Mucosa of descending colon (tissue), 3 donors: Measurements from ENCODE around the gene CLSTN2. TPM values are rescaled to one million over a fixed set of nuclear protein-coding genes. Genes with fewer than 3 reads are reported as not detected.

ENCODE experiments used
- ATAC-seq: fragments of 200-7000 bp; cut with Tn5 transposase; one replicate; pipeline ENCODE4 v1.9.1; 2020; ENCODE audit warnings: mild to moderate bottlenecking, moderate library complexity
- DNase-seq, 3 donors: peaks; one replicate each; pipeline ENCODE4 v3.0.0-alpha.2; 2020
- H3K36me3 ChIP-seq: fragments of 200-600 bp; one replicate; pipeline ENCODE4 v1.8.0; 2021; ENCODE audit warnings: low read depth, mild to moderate bottlenecking
- H3K4me1 ChIP-seq: fragments of 200-600 bp; one replicate; pipeline ENCODE4 v1.8.0; 2021; ENCODE audit warnings: low read depth, mild to moderate bottlenecking
- H3K4me3 ChIP-seq: fragments of 200-600 bp; one replicate; pipeline ENCODE4 v1.8.0; 2021; ENCODE audit warnings: mild to moderate bottlenecking
- H3K9me3 ChIP-seq: fragments of 200-600 bp; one replicate; pipeline ENCODE4 v1.8.0; 2021; ENCODE audit warnings: mild to moderate bottlenecking
- CTCF ChIP-seq: fragments of 200-600 bp; IDR thresholded peaks from one replicate; pipeline ENCODE4 v1.8.0; 2022; ENCODE audit warnings: antibody characterized with exemption, mild to moderate bottlenecking
- intact Hi-C, 2 donors: fragments of 100-400 bp; cut with DNase I in 1 of 2; cut with micrococcal nuclease in 1 of 2; formaldehyde crosslinking; loops; one replicate each; pipeline versions ENCODE4 v1.11.0 to v1.11.1; 2022; cut with DNase I, micrococcal nuclease
- total RNA-seq, 3 donors: library from RNA; stranded (reverse); fragmentation: NEBNext Ultra II Directional in 2 of 3; extraction: Animal tissue kit (Norgen Biotek cat#: 25700) in 2 of 3; gene quantifications; one replicate each; pipeline versions ENCODE4 v1.2.1 to v1.2.4, GENCODE V29; 2021 to 2023
- donor health status: DM: no; HTN: no; CAD: no; lungs with moderate emphysema.
- donor health status: DM: no; HTN: no; CAD: no.
- donor health status: DM: no; HTN: yes; CAD: no.

CLSTN2 gene
- total RNA-seq, 3 donors from 2014 or later, result 0.90 to 5.3 (median 2.5) TPM

DNA sequence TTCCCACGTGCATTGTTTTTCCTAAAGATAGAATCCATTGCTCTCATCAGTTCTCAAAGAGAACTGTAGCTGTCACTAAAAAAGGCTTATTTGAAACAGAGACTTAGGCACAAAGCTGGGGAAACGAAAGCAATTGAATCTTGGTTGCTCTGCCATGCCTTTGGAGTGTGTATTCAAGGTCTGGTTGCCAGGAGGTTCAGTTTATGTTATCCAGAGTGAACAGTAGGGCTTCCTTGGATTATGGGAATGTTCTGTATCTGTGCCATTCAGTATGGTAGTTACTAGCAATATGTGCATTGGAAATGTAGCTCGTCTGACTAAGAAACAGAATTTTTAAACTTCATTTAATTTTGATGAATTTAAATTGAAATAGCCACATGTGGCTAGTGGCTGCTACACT, 50.6 kb downstream of the CLSTN2 start:
- no peak overlapping the region for H3K4me3 ChIP-seq
- ATAC-seq (no peak), DNase-seq (no peak)
- H3K9me3 ChIP-seq, result no peaks in the 10 kb centered on the region
- intact Hi-C loops, result no loop called here
- TF ChIP-seq CTCF, result no peak
- H3K4me1 ChIP-seq, result no peaks in the 10 kb centered on the region
- H3K36me3 ChIP-seq, result no peaks in the 10 kb centered on the region

DNA sequence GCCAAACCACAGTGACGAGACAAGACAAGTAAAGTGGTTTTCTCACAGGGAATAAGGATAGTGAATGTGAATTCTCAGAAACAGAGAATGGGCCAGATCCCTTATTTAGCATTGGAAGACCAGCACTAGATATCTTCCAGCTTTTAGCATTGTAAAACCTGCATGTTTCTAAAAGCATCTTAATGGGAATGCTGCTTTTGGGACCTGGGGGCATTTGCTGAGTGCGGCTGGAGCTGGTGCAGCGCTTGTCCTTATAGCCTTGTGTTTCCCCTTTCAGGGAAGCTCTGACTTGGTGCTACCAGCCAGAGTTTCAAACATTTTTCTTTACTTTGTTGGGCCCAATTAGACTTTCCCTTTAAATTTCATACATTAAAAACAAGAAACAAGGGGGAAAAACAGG, 52.9 kb downstream of the CLSTN2 start:
- H3K4me3 ChIP-seq, result no peak overlapping the region
- H3K36me3 ChIP-seq, result no peaks in the 10 kb centered on the region
- H3K4me1 ChIP-seq, result no peaks in the 10 kb centered on the region
- no peaks in the 10 kb centered on the region for H3K9me3 ChIP-seq
- no peak for DNase-seq
- TF ChIP-seq CTCF, result no peak
- no peak for ATAC-seq
- intact Hi-C loops, result no loop called here

- no peaks in the 10 kb centered on the region for H3K4me1 ChIP-seq
- H3K9me3 ChIP-seq, result no peaks in the 10 kb centered on the region
- intact Hi-C loops, result no loop called here
- TF ChIP-seq CTCF, result no peak
- H3K36me3 ChIP-seq, result no peaks in the 10 kb centered on the region
- no peak for ATAC-seq
- no peak overlapping the region for H3K4me3 ChIP-seq
- no peak for DNase-seq
Observed at GRCh38 chr3:139988472-139989156, 53.6 kb downstream of the CLSTN2 start.

DNA sequence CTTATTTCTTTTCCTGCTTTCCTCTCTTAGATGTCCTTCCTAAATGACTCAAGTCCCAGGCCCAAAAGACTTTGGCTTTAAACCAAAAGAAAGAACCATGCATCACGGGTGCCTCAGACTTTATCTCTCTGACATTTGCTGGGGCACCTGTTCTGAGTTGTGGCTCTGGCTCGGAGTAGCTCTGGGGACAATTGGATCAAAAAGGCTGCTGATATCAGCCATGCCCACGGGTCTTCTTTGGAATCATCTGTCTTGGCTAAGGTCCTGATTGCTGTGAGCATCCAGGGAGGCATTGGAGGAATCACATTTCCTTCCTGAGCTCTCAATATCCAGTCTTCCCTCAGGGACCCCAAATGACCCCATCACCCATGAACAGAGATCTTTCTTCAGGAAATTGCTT, 59.9 kb downstream of the CLSTN2 start:
- H3K36me3 ChIP-seq, result no peaks in the 10 kb centered on the region
- ATAC-seq (no peak), DNase-seq (no peak)
- no peaks in the 10 kb centered on the region for H3K9me3 ChIP-seq
- TF ChIP-seq CTCF, result no peak
- no peak overlapping the region for H3K4me3 ChIP-seq
- intact Hi-C loops, result no loop called here
- H3K4me1 ChIP-seq, result no peaks in the 10 kb centered on the region

- intact Hi-C loops, result no loop called here
- Histone ChIP-seq H3K4me1 (no peaks in the 10 kb centered on the region), H3K4me3 (no peak overlapping the region), H3K9me3 (no peaks in the 10 kb centered on the region), H3K36me3 (no peaks in the 10 kb centered on the region)
- no peak for TF ChIP-seq CTCF
- no peak for ATAC-seq
- DNase-seq, result no peak
Observed at GRCh38 chr3:140004271-140004670, 69.3 kb downstream of the CLSTN2 start.

- Histone ChIP-seq H3K4me3 (no peak overlapping the region), H3K9me3 (no peaks in the 10 kb centered on the region), H3K36me3 (no peaks in the 10 kb centered on the region), H3K4me1 (no peaks in the 10 kb centered on the region)
- TF ChIP-seq CTCF, result no peak
- no peak for ATAC-seq
- no peak for DNase-seq
- intact Hi-C loops, result no loop called here
Observed at GRCh38 chr3:140006331-140006730, 71.3 kb downstream of the CLSTN2 start.
